Measurements from ENCODE around the gene CABS1. TPM values are rescaled to one million over a fixed set of nuclear protein-coding genes. Genes with fewer than 3 reads are reported as not detected.

CABS1 gene
- total RNA-seq, 4 donors from 2014 or later: not detected

GRCh38 chr4:70356185-70356584, 21.4 kb downstream of the CABS1 start:
- H3K9me3 ChIP-seq: no peaks in the 10 kb centered on the region
- H3K4me1 ChIP-seq: no peaks in the 10 kb centered on the region
- no peak for ATAC-seq
- H3K36me3 ChIP-seq: no peaks in the 10 kb centered on the region
- TF ChIP-seq POLR2AphosphoS5 (IDR thresholded peaks at IDR 0.05): no peak
- no peaks in the 10 kb centered on the region for H3K27me3 ChIP-seq
- 15 to 17% methylated on average over 1 of the region's 1 CpG for WGBS, 2 donors (ENCODE audit: low coverage in 1 of 2)
- H3K27ac ChIP-seq: no peak overlapping the region
- H3K4me3 ChIP-seq: no peak overlapping the region

GRCh38 chr4:70359115-70359661, 24.4 kb downstream of the CABS1 start:
- no peak for ATAC-seq
- H3K4me1 ChIP-seq: no peaks in the 10 kb centered on the region
- 33 to 52% methylated on average over 2 to 3 of the region's 3 CpGs for WGBS, 2 donors (ENCODE audit: low coverage in 1 of 2)
- TF ChIP-seq CTCF (IDR thresholded peaks at IDR 0.05) (no peak), EP300 (IDR thresholded peaks at IDR 0.05) (no peak), POLR2AphosphoS5 (IDR thresholded peaks at IDR 0.05) (no peak), POLR2A (IDR thresholded peaks at IDR 0.05) (no peak)
- H3K9me3 ChIP-seq: no peaks in the 10 kb centered on the region
- H3K27ac ChIP-seq: no peak overlapping the region
- no peak overlapping the region for H3K4me3 ChIP-seq
- no peaks in the 10 kb centered on the region for H3K36me3 ChIP-seq
- H3K27me3 ChIP-seq: no peaks in the 10 kb centered on the region

- no peak within 1 kb of the TSS for H3K27ac ChIP-seq
- H3K27me3 ChIP-seq: no peaks in the 10 kb centered on the region
- no peaks in the 10 kb centered on the region for H3K9me3 ChIP-seq
- H3K4me1 ChIP-seq: no peaks in the 10 kb centered on the region
- ATAC-seq: no peak
- TF ChIP-seq POLR2AphosphoS5 (IDR thresholded peaks at IDR 0.05): no peak
- no peak for TF ChIP-seq CTCF (IDR thresholded peaks at IDR 0.05)
- TF ChIP-seq POLR2A (IDR thresholded peaks at IDR 0.05): no peak
- no peak for TF ChIP-seq EP300 (IDR thresholded peaks at IDR 0.05)
- 77 to 85% methylated on average over 3 of the region's 3 CpGs for WGBS, 2 donors (ENCODE audit: low coverage in 1 of 2)
- H3K36me3 ChIP-seq: no peaks in the 10 kb centered on the region
- H3K4me3 ChIP-seq: no peak within 1 kb of the TSS
Measured at GRCh38 chr4:70360460-70360859, 25.7 kb downstream of the CABS1 start, which contains the start of gene SMR3A. Gene SMR3A (plus strand): TSS chr4:70360760. CDS start chr4:70362116, 1,356 bp downstream.

- no peak for ATAC-seq
- TF ChIP-seq CTCF (IDR thresholded peaks at IDR 0.05): no peak
- no peak for TF ChIP-seq EP300 (IDR thresholded peaks at IDR 0.05)
- no peak for TF ChIP-seq POLR2AphosphoS5 (IDR thresholded peaks at IDR 0.05)
- TF ChIP-seq POLR2A (IDR thresholded peaks at IDR 0.05): no peak
- WGBS, 2 donors (ENCODE audit: low coverage in 1 of 2): 86 to 88% methylated on average over 5 of the region's 5 CpGs
Measured at GRCh38 chr4:70364002-70364401, 29.2 kb downstream of the CABS1 start.

DNA sequence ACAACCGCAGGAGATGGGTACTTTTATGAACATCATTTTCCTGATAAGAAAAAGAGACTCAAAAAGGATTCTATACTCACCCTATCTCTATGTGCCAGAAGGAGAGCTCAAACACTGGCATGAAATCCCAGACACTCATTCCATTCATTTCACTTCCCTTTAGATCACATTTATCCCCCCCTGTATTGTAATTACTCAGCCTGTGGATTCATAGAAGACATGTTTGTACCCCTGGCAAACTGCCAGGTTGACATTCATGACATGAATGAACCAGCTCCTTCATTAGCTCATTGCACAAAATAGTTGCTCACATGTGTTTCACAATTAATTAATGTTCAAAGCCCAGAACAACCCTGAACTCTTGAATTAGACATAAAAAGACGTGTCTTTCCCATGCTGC, 30.7 kb downstream of the CABS1 start:
- H3K4me3 ChIP-seq: no peak overlapping the region
- no peaks in the 10 kb centered on the region for H3K36me3 ChIP-seq
- no peaks in the 10 kb centered on the region for H3K4me1 ChIP-seq
- 38 to 56% methylated on average over 2 of the region's 2 CpGs for WGBS, 2 donors (ENCODE audit: low coverage in 1 of 2)
- TF ChIP-seq POLR2A (IDR thresholded peaks at IDR 0.05) (no peak), CTCF (IDR thresholded peaks at IDR 0.05) (no peak), EP300 (IDR thresholded peaks at IDR 0.05) (no peak), POLR2AphosphoS5 (IDR thresholded peaks at IDR 0.05) (no peak)
- no peaks in the 10 kb centered on the region for H3K27me3 ChIP-seq
- no peak overlapping the region for H3K27ac ChIP-seq
- no peaks in the 10 kb centered on the region for H3K9me3 ChIP-seq
- no peak for ATAC-seq

More at GRCh38 chr4:70364002-70364401, 29.2 kb downstream of the CABS1 start:
- Histone ChIP-seq H3K9me3 (no peaks in the 10 kb centered on the region), H3K27me3 (no peaks in the 10 kb centered on the region), H3K4me1 (no peaks in the 10 kb centered on the region), H3K36me3 (no peaks in the 10 kb centered on the region), H3K4me3 (no peak overlapping the region), H3K27ac (no peak overlapping the region)
